ENCODE measurements around the gene DPP6.

- TF ChIP-seq EZH2 (IDR thresholded peaks at IDR 0.05; ENCODE audit: low read depth) = no peak
- TF ChIP-seq CTCF (conservative IDR thresholded peaks at IDR 0.05) = no peak
Observed at GRCh38 chr7:154842591-154842990, 790.4 kb downstream of the DPP6 start.
